K562 (cell line): ENCODE results near the gene GTF2A1.

ENCODE experiments used
- ATF7 ChIP-seq: fragments of 450-650 bp; IDR thresholded peaks from 2 replicates; pipeline ENCODE4 v1.7.1; 2014; ENCODE audit warnings: mild to moderate bottlenecking, moderate library complexity
- CTCF ChIP-seq, 3 experiments: IDR thresholded peaks in 2 of 3; conservative IDR thresholded peaks in 1 of 3; 2 replicates each; pipeline ENCODE4 v1.5.1; 2011 to 2012; ENCODE audit warnings: low read length in 3 of 3, mild to moderate bottlenecking in 3 of 3, control low read depth in 2 of 3, improper control_type of control experiment in 1 of 3, inconsistent platforms in 1 of 3, low read depth in 1 of 3, mixed read lengths in 1 of 3, moderate library complexity in 1 of 3; ENCODE audit not compliant: insufficient read depth in 2 of 3
- JUNB ChIP-seq: fragments of 450-650 bp; formaldehyde crosslinking; conservative IDR thresholded peaks from 2 replicates; pipeline ENCODE4 v1.4.0; 2020; ENCODE audit warnings: mild to moderate bottlenecking
- KDM1A ChIP-seq, 2 experiments: fragments of 450-650 bp; IDR thresholded peaks; 2 replicates each; pipeline ENCODE4 v1.6.1; 2016; ENCODE audit warnings: mild to moderate bottlenecking in 2 of 2
- ZBTB49 ChIP-seq: sonication (generic); formaldehyde crosslinking; IDR thresholded peaks from 2 replicates; pipeline ENCODE4 v1.8.0; 2022; ENCODE audit warnings: missing genetic modification reagents, mild to moderate bottlenecking, borderline replicate concordance
- TF ChIP-seq, protein P1 (sequence below): fragments of 450-650 bp; formaldehyde crosslinking; IDR thresholded peaks from 2 replicates; pipeline ENCODE4 v1.4.0; 2022; ENCODE audit warnings: missing genetic modification characterization

DNA sequence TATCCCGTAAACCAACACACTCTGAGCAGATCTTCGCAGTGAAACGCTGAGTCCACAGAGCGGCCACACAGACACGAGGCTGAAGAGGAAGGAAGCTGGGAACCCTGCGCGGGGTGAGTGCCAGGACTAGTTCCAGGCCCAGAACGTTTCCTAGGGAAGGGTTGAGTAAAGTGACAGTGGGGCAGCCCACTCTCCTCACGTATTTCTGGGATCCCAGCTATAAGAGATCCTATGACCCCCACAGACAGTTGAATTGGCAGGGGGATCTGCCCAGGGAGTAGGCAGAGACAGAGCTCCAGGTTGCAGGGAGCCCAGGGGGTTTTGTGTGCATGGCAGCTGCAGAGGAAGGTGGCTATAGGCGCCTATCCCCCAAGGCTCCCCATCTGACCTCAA lies 51.1 kb downstream of the GTF2A1 start:
- no peak for TF ChIP-seq CTCF (IDR thresholded peaks at IDR 0.05 in 2 of 3, conservative IDR thresholded peaks at IDR 0.05 in 1 of 3; ENCODE audit: insufficient read depth in 2 of 3, low read depth in 1 of 3, low read length in 3 of 3)
- TF ChIP-seq ZBTB49 (CRISPR knock-in tag), result no peak
- TF ChIP-seq, protein P1, sequence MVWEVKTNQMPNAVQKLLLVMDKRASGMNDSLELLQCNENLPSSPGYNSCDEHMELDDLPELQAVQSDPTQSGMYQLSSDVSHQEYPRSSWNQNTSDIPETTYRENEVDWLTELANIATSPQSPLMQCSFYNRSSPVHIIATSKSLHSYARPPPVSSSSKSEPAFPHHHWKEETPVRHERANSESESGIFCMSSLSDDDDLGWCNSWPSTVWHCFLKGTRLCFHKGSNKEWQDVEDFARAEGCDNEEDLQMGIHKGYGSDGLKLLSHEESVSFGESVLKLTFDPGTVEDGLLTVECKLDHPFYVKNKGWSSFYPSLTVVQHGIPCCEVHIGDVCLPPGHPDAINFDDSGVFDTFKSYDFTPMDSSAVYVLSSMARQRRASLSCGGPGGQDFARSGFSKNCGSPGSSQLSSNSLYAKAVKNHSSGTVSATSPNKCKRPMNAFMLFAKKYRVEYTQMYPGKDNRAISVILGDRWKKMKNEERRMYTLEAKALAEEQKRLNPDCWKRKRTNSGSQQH (CRISPR knock-in tag), result no peak
- TF ChIP-seq ATF7, result no peak
- TF ChIP-seq JUNB (CRISPR knock-in tag), result no peak
- TF ChIP-seq KDM1A (IDR thresholded peaks at IDR 0.05), result no peak
